Fibroblast of the aortic adventitia (primary cell): ENCODE results near the gene TLE5. TPM values are rescaled to one million over a fixed set of nuclear protein-coding genes. Genes with fewer than 3 reads are reported as not detected.

Source experiments
- DNase-seq: peaks from one replicate; pipeline ENCODE4 v3.0.0-alpha.2; 2010; ENCODE audit warnings: low read depth
- H3K4me3 ChIP-seq: 2 replicates; pipeline ENCODE4 v1.5.1; 2011; ENCODE audit warnings: low read depth, mild to moderate bottlenecking, control low read depth, low read length, moderate library complexity
- total RNA-seq: library from RNA; depleted of rRNA; stranded (reverse); fragments of >200 nt; gene quantifications from 2 replicates; pipeline ENCODE4 v1.2.3, GENCODE V29; 2012; ENCODE audit warnings: low replicate concordance
- TF ChIP-seq, protein P1 (sequence below): IDR thresholded peaks from 2 replicates; pipeline ENCODE4 v1.5.1; 2011; ENCODE audit warnings: mild to moderate bottlenecking, low read length, control low read depth, inconsistent platforms; ENCODE audit not compliant: insufficient read depth

The TLE5 gene
- total RNA-seq, 1 donor: 232 TPM

DNA sequence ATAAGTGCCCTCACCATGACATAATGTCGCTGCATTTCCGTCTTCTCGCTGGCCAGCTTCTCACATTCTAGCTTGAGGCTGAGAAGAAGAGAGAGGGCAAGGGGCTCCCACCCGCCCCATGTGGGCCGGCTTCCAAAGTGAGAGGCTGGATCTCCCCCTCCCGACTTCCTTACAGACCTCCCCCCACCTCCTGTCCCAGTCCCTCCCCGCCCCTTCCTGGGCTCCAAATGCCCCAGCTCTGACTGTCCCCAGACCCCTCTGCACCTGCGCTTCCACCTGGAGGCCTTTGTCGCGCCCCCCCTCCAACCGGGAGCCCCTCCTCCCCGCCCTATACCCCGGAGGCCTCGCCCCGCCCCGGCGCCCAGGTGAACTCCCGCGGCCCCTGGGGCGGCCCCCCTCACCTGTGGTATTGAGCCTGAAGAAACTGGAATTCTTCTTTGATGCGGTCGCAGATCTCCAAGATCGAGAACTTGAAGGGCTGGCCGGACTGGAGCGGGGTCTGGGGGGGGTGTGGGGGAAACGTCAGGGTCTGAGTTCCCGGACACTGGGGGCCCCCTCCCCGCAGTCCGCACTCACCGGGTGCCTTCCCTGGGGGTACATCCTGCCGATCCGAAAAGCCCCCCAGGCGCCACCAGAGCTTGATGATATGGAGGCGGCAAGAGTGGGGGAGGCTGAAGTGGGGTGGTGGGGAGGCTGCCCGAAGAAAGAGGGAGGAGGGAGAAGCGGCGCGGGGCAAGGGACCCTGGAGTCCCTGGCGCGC lies 33.8 kb downstream of the TLE5 start:
- peak overlapping the region; percentile 60 for H3K4me3 ChIP-seq
- DNase-seq: no peak
- TF ChIP-seq, protein P1, sequence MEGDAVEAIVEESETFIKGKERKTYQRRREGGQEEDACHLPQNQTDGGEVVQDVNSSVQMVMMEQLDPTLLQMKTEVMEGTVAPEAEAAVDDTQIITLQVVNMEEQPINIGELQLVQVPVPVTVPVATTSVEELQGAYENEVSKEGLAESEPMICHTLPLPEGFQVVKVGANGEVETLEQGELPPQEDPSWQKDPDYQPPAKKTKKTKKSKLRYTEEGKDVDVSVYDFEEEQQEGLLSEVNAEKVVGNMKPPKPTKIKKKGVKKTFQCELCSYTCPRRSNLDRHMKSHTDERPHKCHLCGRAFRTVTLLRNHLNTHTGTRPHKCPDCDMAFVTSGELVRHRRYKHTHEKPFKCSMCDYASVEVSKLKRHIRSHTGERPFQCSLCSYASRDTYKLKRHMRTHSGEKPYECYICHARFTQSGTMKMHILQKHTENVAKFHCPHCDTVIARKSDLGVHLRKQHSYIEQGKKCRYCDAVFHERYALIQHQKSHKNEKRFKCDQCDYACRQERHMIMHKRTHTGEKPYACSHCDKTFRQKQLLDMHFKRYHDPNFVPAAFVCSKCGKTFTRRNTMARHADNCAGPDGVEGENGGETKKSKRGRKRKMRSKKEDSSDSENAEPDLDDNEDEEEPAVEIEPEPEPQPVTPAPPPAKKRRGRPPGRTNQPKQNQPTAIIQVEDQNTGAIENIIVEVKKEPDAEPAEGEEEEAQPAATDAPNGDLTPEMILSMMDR: no peak

- H3K4me3 ChIP-seq: no peak overlapping the region
- TF ChIP-seq, protein P1: no peak
- no peak for DNase-seq
Measured at GRCh38 chr19:3027981-3028304, 34.4 kb downstream of the TLE5 start.

DNA sequence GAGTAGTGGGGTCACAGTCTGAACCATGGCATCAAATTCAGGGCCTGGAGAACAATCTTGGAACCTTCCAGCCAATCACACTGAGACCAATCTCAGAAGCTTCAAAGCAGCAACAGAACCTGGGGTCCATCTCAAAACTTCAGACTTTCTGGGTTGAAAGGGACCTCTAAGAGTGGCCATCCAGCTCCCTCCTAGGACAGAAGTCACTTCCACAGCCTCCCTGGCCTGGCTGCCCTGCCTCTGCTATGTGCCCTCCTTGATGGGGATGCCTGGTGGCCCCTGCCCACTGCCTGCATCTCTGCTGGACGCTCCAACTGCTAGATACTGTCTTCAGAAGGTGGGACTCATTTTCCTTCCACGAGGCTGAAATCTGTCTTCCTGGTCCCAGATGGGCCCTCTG lies 35.0 kb downstream of the TLE5 start:
- TF ChIP-seq, protein P1: no peak
- DNase-seq: no peak
- H3K4me3 ChIP-seq: no peak overlapping the region

- TF ChIP-seq, protein P1: no peak
- no peak overlapping the region for H3K4me3 ChIP-seq
- no peak for DNase-seq
Measured at GRCh38 chr19:3026768-3027167, 35.5 kb downstream of the TLE5 start.

DNA sequence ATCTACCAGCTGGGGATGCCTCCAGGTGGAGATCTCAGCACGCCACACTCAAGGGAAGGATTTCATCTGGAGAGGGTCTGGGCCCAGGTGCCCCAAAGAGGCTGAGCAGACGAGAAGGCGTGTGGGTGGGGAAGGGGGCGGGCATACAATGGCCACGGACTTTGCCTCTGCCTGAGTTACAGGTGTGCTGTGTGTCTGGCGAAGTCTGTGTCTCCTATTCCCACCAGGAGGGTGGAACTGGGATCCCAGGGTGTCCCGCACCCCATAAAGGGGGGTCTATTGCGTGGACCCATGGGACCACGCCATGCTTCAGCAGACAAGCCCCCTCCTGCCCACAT lies 36.8 kb downstream of the TLE5 start:
- no peak for DNase-seq
- TF ChIP-seq, protein P1: no peak

GRCh38 chr19:3024870-3025548 lies 37.3 kb downstream of the TLE5 start:
- no peak overlapping the region for H3K4me3 ChIP-seq
- no peak for DNase-seq
- TF ChIP-seq, protein P1: no peak

More for the DNA sequence above, 36.8 kb downstream of the TLE5 start:
- H3K4me3 ChIP-seq: no peak overlapping the region
